ENCODE data around the gene RPP30.

The RPP30 gene

DNA sequence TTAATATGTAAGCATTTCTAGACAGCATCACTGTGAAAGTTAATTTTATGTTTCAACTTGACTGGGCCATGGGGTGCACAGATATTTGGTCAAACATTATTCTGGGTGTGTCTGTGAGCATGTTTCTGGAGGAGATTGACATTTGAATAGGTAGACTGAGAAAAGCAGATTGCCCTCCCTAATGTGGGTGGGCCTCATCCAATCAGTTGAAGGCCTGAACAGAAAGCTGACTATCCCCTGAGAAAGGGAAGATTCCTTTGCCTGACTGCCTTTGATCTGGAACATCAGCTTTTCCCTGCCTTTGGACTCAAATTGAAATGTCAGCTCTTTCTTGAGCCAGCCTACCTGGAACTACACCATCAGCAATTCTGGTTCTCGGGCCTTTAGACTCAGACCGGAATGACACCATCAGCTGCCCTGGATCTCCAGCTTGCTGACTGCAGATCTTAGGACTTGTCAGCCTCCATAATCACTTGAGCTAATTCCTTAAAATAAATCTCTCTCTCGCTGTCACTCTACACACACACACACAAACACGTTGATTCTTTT lies 5.7 kb upstream of the RPP30 start:
- ATAC-seq (ENCODE audit: insufficient read depth, low read depth) = no peak
- H3K9ac ChIP-seq (ENCODE audit: low read depth, low read length) = no peak overlapping the region
- peaks cover 1% of the 10 kb centered on the region for H3K4me1 ChIP-seq (ENCODE audit: insufficient read depth, low read length)
- no peak overlapping the region for H3K4me2 ChIP-seq (ENCODE audit: insufficient read depth, low read length)
- H3K4me3 ChIP-seq (ENCODE audit: low read depth in 1 of 2, low read length in 2 of 2) = no peak overlapping the region
- no peaks in the 10 kb centered on the region for H4K20me1 ChIP-seq (ENCODE audit: insufficient read depth, low read length)
- TF ChIP-seq, protein P1, sequence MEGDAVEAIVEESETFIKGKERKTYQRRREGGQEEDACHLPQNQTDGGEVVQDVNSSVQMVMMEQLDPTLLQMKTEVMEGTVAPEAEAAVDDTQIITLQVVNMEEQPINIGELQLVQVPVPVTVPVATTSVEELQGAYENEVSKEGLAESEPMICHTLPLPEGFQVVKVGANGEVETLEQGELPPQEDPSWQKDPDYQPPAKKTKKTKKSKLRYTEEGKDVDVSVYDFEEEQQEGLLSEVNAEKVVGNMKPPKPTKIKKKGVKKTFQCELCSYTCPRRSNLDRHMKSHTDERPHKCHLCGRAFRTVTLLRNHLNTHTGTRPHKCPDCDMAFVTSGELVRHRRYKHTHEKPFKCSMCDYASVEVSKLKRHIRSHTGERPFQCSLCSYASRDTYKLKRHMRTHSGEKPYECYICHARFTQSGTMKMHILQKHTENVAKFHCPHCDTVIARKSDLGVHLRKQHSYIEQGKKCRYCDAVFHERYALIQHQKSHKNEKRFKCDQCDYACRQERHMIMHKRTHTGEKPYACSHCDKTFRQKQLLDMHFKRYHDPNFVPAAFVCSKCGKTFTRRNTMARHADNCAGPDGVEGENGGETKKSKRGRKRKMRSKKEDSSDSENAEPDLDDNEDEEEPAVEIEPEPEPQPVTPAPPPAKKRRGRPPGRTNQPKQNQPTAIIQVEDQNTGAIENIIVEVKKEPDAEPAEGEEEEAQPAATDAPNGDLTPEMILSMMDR (IDR thresholded peaks at IDR 0.05; ENCODE audit: borderline replicate concordance, extremely low read depth, low read length, poor library complexity, severe bottlenecking) = no peak
- no peaks in the 10 kb centered on the region for H3K36me3 ChIP-seq (ENCODE audit: insufficient read depth, low read length)
- no peak overlapping the region for H2AFZ ChIP-seq (ENCODE audit: low read depth, low read length)
- no peak overlapping the region for H3K27ac ChIP-seq (ENCODE audit: low read length)
- DNase-seq = no peak
- H3K9me3 ChIP-seq (ENCODE audit: insufficient read depth, low read length, severe bottlenecking) = peaks cover 4% of the 10 kb centered on the region
- H3K79me2 ChIP-seq (ENCODE audit: insufficient read depth, low read length) = no peaks in the 10 kb centered on the region
- peaks cover 25% of the 10 kb centered on the region for H3K27me3 ChIP-seq (ENCODE audit: insufficient read depth, low read length, poor library complexity)

GRCh38 chr10:90871279-90871765 lies 452 bp upstream of the RPP30 start:
- Histone ChIP-seq H3K36me3 (ENCODE audit: insufficient read depth, low read length) (peaks cover 10% of the 10 kb centered on the region), H3K4me3 (ENCODE audit: low read depth in 1 of 2, low read length in 2 of 2) (peak overlapping the region; percentile 61 to 69; a peak in 3 of 4 replicates), H3K27ac (ENCODE audit: low read length) (0 out of 2 replicates have a peak overlapping the region, but pooled peaks have one; percentile 72), H3K9ac (ENCODE audit: low read depth, low read length) (peak overlapping the region; percentile 69), H3K9me3 (ENCODE audit: insufficient read depth, low read length, severe bottlenecking) (peaks cover 4% of the 10 kb centered on the region), H4K20me1 (ENCODE audit: insufficient read depth, low read length) (no peaks in the 10 kb centered on the region), H2AFZ (ENCODE audit: low read depth, low read length) (peak overlapping the region; percentile 82), H3K4me1 (ENCODE audit: insufficient read depth, low read length) (peaks cover 32% of the 10 kb centered on the region), H3K27me3 (ENCODE audit: insufficient read depth, low read length, poor library complexity) (peaks cover 2% of the 10 kb centered on the region), H3K4me2 (ENCODE audit: insufficient read depth, low read length) (peak overlapping the region; percentile 84), H3K79me2 (ENCODE audit: insufficient read depth, low read length) (peaks cover 33% of the 10 kb centered on the region)
- peak; percentile 5; the same call in 2 of the 3 replicates for ATAC-seq (ENCODE audit: insufficient read depth, low read depth)
- no peak for TF ChIP-seq EZH2 (IDR thresholded peaks at IDR 0.05; ENCODE audit: borderline replicate concordance, low read depth, low read length, severe bottlenecking)
- TF ChIP-seq, protein P1 (IDR thresholded peaks at IDR 0.05; ENCODE audit: borderline replicate concordance, extremely low read depth, low read length, poor library complexity, severe bottlenecking) = peak; percentile 39
- DNase-seq = no peak

GRCh38 chr10:90872648-90873020 lies 860 bp downstream of the RPP30 start:
- H3K36me3 ChIP-seq (ENCODE audit: insufficient read depth, low read length) = peaks cover 23% of the 10 kb centered on the region
- peak overlapping the region; percentile 69 for H3K9ac ChIP-seq (ENCODE audit: low read depth, low read length)
- ATAC-seq (ENCODE audit: insufficient read depth, low read depth) (no peak), DNase-seq (no peak)
- no peaks in the 10 kb centered on the region for H4K20me1 ChIP-seq (ENCODE audit: insufficient read depth, low read length)
- peak overlapping the region; percentile 84 for H3K4me2 ChIP-seq (ENCODE audit: insufficient read depth, low read length)
- H2AFZ ChIP-seq (ENCODE audit: low read depth, low read length) = peak overlapping the region; percentile 82; the same call in 1 of the 2 replicates
- no peak for TF ChIP-seq EZH2 (IDR thresholded peaks at IDR 0.05; ENCODE audit: borderline replicate concordance, low read depth, low read length, severe bottlenecking)
- TF ChIP-seq, protein P1 (IDR thresholded peaks at IDR 0.05; ENCODE audit: borderline replicate concordance, extremely low read depth, low read length, poor library complexity, severe bottlenecking) = no peak
- H3K4me1 ChIP-seq (ENCODE audit: insufficient read depth, low read length) = peaks cover 32% of the 10 kb centered on the region
- peak overlapping the region; percentile 61 to 69 for H3K4me3 ChIP-seq (ENCODE audit: low read depth in 1 of 2, low read length in 2 of 2)
- H3K27me3 ChIP-seq (ENCODE audit: insufficient read depth, low read length, poor library complexity) = no peaks in the 10 kb centered on the region
- peak overlapping the region; percentile 72 for H3K27ac ChIP-seq (ENCODE audit: low read length)
- H3K79me2 ChIP-seq (ENCODE audit: insufficient read depth, low read length) = peaks cover 33% of the 10 kb centered on the region
- peaks cover 4% of the 10 kb centered on the region for H3K9me3 ChIP-seq (ENCODE audit: insufficient read depth, low read length, severe bottlenecking)
